Endothelial cell of umbilical vein (primary cell): Measurements from ENCODE around the gene CHST15. TPM values are rescaled to one million over a fixed set of nuclear protein-coding genes. Genes with fewer than 3 reads are reported as not detected.

Experiments
- BruUV-seq: library from RNA; stranded (reverse); fragments of 400-500 nt; replicated peaks from 2 replicates; lab custom pipeline; 2021; lab: Mats Ljungman, UMichigan
- CTCF ChIA-PET: fragments of 300-600, 350-600 bp; sonication (Branson Sonifier 250); formaldehyde crosslinking; loops from one replicate; lab custom pipeline; 2021; ENCODE audit warnings: antibody characterized with exemption, inconsistent platforms; lab: Charles Lee
- POLR2A ChIA-PET: fragments of 300-600, 350-600 bp; sonication (Branson Sonifier 250); formaldehyde crosslinking; loops from one replicate; lab custom pipeline; 2021; ENCODE audit warnings: antibody characterized with exemption, inconsistent platforms; lab: Charles Lee
- DNase-seq: peaks from one replicate; pipeline ENCODE4 v3.0.0-alpha.2; 2011; ENCODE audit warnings: low read depth, low spot score
- FAIRE-seq: peaks from 2 replicates; lab custom pipeline; 2011; peaks lifted over from hg19 to GRCh38; lab: Jason Lieb, UNC
- H2AFZ ChIP-seq: 2 replicates; pipeline ENCODE4 v1.6.0; 2012; ENCODE audit warnings: low read depth, low read length, control low read depth, inconsistent platforms
- H3K27ac ChIP-seq: 2 replicates; pipeline ENCODE4 v1.5.1; 2011; ENCODE audit warnings: low read depth, mild to moderate bottlenecking, control low read depth, low read length, moderate library complexity; ENCODE audit not compliant: insufficient read depth
- H3K27me3 ChIP-seq, 2 experiments: 2 replicates each; pipeline versions ENCODE4 v1.6.0 to v1.6.1; 2011; ENCODE audit warnings: low read length in 2 of 2, mixed read lengths in 1 of 2; ENCODE audit not compliant: control insufficient read depth in 2 of 2, insufficient read depth in 2 of 2
- H3K36me3 ChIP-seq, 2 experiments: 2 replicates in 1 of 2; 3 replicates in 1 of 2; pipeline ENCODE4 v1.5.1; 2011; ENCODE audit warnings: low read length in 2 of 2, mild to moderate bottlenecking in 1 of 2, moderate library complexity in 1 of 2; ENCODE audit not compliant: control insufficient read depth in 2 of 2, insufficient read depth in 2 of 2; ENCODE audit errors: extremely low read depth in 1 of 2
- H3K4me1 ChIP-seq: 3 replicates; pipeline ENCODE4 v1.5.1; 2011; ENCODE audit warnings: mild to moderate bottlenecking, low read length; ENCODE audit not compliant: control insufficient read depth, insufficient read depth; ENCODE audit errors: extremely low read depth
- H3K4me2 ChIP-seq: 2 replicates; pipeline ENCODE4 v1.6.1; 2011; ENCODE audit warnings: low read length, control low read depth, mixed read lengths; ENCODE audit not compliant: insufficient read depth
- H3K4me3 ChIP-seq, 3 experiments: fragments of 200-600 bp in 1 of 3; sonication (generic), shearing (Covaris generic) in 1 of 3; replicated peaks in 1 of 3; 2 replicates each; pipeline ENCODE4 v1.5.1; 2011 to 2016; ENCODE audit warnings: control low read depth in 3 of 3, low read length in 3 of 3, mild to moderate bottlenecking in 2 of 3, inconsistent platforms in 1 of 3, low read depth in 1 of 3, moderate library complexity in 1 of 3; ENCODE audit not compliant: insufficient read depth in 1 of 3
- H3K79me2 ChIP-seq: 2 replicates; pipeline ENCODE4 v1.6.0; 2012; ENCODE audit warnings: low read length, inconsistent platforms; ENCODE audit not compliant: control insufficient read depth, insufficient read depth
- H3K9ac ChIP-seq: replicated peaks from 2 replicates; pipeline ENCODE3; 2011; ENCODE audit warnings: low read length, control low read depth; ENCODE audit not compliant: insufficient read depth; ENCODE audit errors: extremely low read depth
- H3K9me1 ChIP-seq: replicated peaks from 3 replicates; pipeline ENCODE4 v1.6.0; 2011; ENCODE audit warnings: mild to moderate bottlenecking, low read length; ENCODE audit not compliant: control insufficient read depth, insufficient read depth; ENCODE audit errors: extremely low read depth
- H3K9me3 ChIP-seq: replicated peaks from 2 replicates; pipeline ENCODE4 v1.5.1; 2012; ENCODE audit warnings: low read length, inconsistent platforms; ENCODE audit not compliant: control insufficient read depth, insufficient read depth
- H4K20me1 ChIP-seq: replicated peaks from 2 replicates; pipeline ENCODE3; 2011; ENCODE audit warnings: mild to moderate bottlenecking, low read length; ENCODE audit not compliant: control insufficient read depth, insufficient read depth; ENCODE audit errors: extremely low read depth
- EZH2 ChIP-seq: IDR thresholded peaks from 2 replicates; pipeline ENCODE4 v1.6.1; 2012; ENCODE audit warnings: borderline replicate concordance, low read depth, mild to moderate bottlenecking, moderate library complexity, low read length, inconsistent platforms; ENCODE audit not compliant: severe bottlenecking
- FOS ChIP-seq: IDR thresholded peaks from 2 replicates; pipeline ENCODE4 v1.6.1; 2011; ENCODE audit warnings: mild to moderate bottlenecking, low read length, moderate library complexity, borderline replicate concordance; ENCODE audit not compliant: insufficient read depth
- GATA2 ChIP-seq: IDR thresholded peaks from 2 replicates; pipeline ENCODE4 v1.7.0; 2011; ENCODE audit warnings: low read depth, mild to moderate bottlenecking, moderate library complexity, mixed read lengths, low read length; ENCODE audit not compliant: insufficient read length, insufficient read depth
- JUN ChIP-seq: IDR thresholded peaks from 2 replicates; pipeline ENCODE4 v1.6.1; 2011; ENCODE audit warnings: borderline replicate concordance, low read depth; ENCODE audit not compliant: insufficient read length, insufficient read depth
- MYC ChIP-seq: IDR thresholded peaks from one replicate; pipeline ENCODE4 v1.6.1; 2011; ENCODE audit warnings: mild to moderate bottlenecking, low read depth, low read length
- POLR2A ChIP-seq: IDR thresholded peaks from 2 replicates; pipeline ENCODE4 v1.6.1; 2012; ENCODE audit warnings: low read depth, mild to moderate bottlenecking, control low read depth, low read length
- POLR2AphosphoS5 ChIP-seq: IDR thresholded peaks from 2 replicates; pipeline ENCODE4 v1.6.1; 2012; ENCODE audit warnings: low read depth, mild to moderate bottlenecking, control low read depth, low read length, moderate library complexity; ENCODE audit not compliant: insufficient read depth
- dilution Hi-C: fragments of 300-500 bp; cut with MboI; formaldehyde crosslinking; loops from one replicate; pipeline ENCODE4 v1.15.0; 2019; ENCODE audit warnings: low sequenced_read_pairs; ENCODE audit not compliant: extremely low pct_ligation_motif_present
- intact Hi-C: fragments of 100-400 bp; cut with micrococcal nuclease; formaldehyde crosslinking; loops from one replicate; pipeline ENCODE4 v1.10.0; 2022
- polyA plus RNA-seq, 4 experiments: library from polyadenylated mRNA; depleted of rRNA in 3 of 4; stranded (reverse) in 3 of 4; unstranded in 1 of 4; fragments of >200 nt; gene quantifications; 2 replicates each; pipeline versions ENCODE4 v1.2.1 to v1.2.3, GENCODE V29; 2011 to 2012; ENCODE audit warnings: missing spikeins in 1 of 4
- total RNA-seq: library from RNA; stranded (reverse); gene quantifications from 2 replicates; pipeline ENCODE4 v1.2.3, GENCODE V29; 2021
- TF ChIP-seq, protein P1 (sequence below), 2 donors: IDR thresholded peaks; 1 replicate in 1 of 2; 2 replicates in 1 of 2; pipeline ENCODE4 v1.5.1; 2011; ENCODE audit warnings: low read length in 2 of 2, mild to moderate bottlenecking in 2 of 2, moderate library complexity in 2 of 2, control low read depth in 1 of 2, inconsistent platforms in 1 of 2, low read depth in 1 of 2; ENCODE audit not compliant: insufficient read depth in 1 of 2; ENCODE audit errors: extremely low read depth in 1 of 2
- TF ChIP-seq, protein P2 (sequence below): IDR thresholded peaks from 2 replicates; pipeline ENCODE4 v1.6.1; 2011; ENCODE audit not compliant: insufficient read depth, insufficient read length

Gene CHST15
- total and polyA plus RNA-seq, 2 donors (not counting 3 experiments of a cell fraction or from before 2014, with no cell fraction given) = 23.1 to 29.2 TPM

DNA sequence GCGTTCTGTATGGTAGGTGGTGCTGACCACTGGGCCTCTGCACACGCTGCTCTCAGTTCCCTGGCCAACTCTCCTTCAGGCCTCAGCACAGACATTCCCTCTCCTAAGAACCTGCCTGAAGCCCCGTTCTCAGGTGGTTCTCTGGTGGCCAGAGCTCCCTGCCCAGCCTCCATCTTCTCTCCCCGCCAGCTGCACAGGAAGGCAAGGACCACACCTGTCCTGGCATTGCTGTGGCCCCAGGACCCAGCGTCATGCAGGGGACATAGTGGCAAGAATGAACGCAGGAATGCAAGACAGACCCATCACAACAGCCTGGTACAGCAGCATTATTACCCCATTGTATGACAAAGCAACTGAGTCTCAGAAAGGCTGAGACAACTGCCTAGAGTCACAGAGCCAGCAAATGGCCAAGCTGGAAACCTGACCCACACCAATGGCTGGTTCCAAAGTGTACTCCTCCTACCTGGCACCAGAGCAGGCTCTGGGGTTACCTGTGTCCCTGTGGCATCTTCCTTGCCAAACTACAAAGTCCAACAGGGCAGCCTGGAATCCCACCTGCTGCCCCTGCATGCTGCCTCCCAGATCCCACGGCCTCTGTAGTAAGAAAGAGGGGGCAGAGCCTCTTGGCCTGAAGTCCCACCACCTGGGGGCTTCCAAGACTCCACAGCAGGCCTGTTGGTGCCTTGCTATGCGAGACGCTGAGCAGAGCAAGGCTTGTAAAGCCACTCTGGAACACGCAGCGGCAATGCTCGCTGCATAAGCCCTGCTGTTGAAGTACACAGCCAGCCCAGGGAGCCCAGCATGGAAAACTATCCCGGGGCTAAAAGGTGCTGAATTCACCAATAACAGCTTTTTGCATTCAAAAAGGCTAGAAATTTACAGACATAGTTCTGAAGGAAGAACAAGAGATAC, 73.3 kb downstream of the CHST15 start:
- Histone ChIP-seq H3K4me3 (no peak overlapping the region), H3K4me1 (no peaks in the 10 kb centered on the region), H3K27me3 (no peaks in the 10 kb centered on the region), H3K9me3 (no peaks in the 10 kb centered on the region), H3K4me2 (no peak overlapping the region), H4K20me1 (no peaks in the 10 kb centered on the region), H3K79me2 (no peaks in the 10 kb centered on the region), H2AFZ (no peak overlapping the region), H3K9me1 (no peaks in the 10 kb centered on the region), H3K27ac (no peak overlapping the region), H3K9ac (no peak overlapping the region), H3K36me3 (peaks cover 0 to 6% of the 10 kb centered on the region in 2 experiments)
- no peak for TF ChIP-seq EZH2
- TF ChIP-seq, protein P1, sequence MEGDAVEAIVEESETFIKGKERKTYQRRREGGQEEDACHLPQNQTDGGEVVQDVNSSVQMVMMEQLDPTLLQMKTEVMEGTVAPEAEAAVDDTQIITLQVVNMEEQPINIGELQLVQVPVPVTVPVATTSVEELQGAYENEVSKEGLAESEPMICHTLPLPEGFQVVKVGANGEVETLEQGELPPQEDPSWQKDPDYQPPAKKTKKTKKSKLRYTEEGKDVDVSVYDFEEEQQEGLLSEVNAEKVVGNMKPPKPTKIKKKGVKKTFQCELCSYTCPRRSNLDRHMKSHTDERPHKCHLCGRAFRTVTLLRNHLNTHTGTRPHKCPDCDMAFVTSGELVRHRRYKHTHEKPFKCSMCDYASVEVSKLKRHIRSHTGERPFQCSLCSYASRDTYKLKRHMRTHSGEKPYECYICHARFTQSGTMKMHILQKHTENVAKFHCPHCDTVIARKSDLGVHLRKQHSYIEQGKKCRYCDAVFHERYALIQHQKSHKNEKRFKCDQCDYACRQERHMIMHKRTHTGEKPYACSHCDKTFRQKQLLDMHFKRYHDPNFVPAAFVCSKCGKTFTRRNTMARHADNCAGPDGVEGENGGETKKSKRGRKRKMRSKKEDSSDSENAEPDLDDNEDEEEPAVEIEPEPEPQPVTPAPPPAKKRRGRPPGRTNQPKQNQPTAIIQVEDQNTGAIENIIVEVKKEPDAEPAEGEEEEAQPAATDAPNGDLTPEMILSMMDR (IDR thresholded peaks at IDR 0.05; ENCODE audit: extremely low read depth in 1 of 2, insufficient read depth in 1 of 2, low read depth in 1 of 2, low read length in 2 of 2) = no peak
- TF ChIP-seq POLR2AphosphoS5 = no peak
- no peak for TF ChIP-seq MYC
- TF ChIP-seq, protein P2, sequence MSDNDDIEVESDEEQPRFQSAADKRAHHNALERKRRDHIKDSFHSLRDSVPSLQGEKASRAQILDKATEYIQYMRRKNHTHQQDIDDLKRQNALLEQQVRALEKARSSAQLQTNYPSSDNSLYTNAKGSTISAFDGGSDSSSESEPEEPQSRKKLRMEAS = no peak
- no peak for TF ChIP-seq GATA2
- TF ChIP-seq JUN = no peak
- no peak for TF ChIP-seq POLR2A
- TF ChIP-seq FOS = no peak
- dilution Hi-C loops (no loop called here), intact Hi-C loops (no loop called here)
- FAIRE-seq = no peak
- ChIA-PET CTCF (no interaction called here), POLR2A (no interaction called here)
- no peak for DNase-seq
- BruUV-seq = no TSS peak
